ENCODE measurements around the gene LITAF. TPM values are rescaled to one million over a fixed set of nuclear protein-coding genes. Genes with fewer than 3 reads are reported as not detected.

The LITAF gene
- total RNA-seq, 1 donor from 2014 or later = 30.4 TPM

GRCh38 chr16:11529285-11529684 is 57.4 kb downstream of the LITAF start:
- no peak for DNase-seq (ENCODE audit: low read depth)
- H3K4me3 ChIP-seq (ENCODE audit: low read depth, low read length) = no peak overlapping the region
- no peak for TF ChIP-seq CTCF (conservative IDR thresholded peaks at IDR 0.05; ENCODE audit: low read depth, low read length)

GRCh38 chr16:11528053-11528452 is 58.7 kb downstream of the LITAF start:
- no peak for TF ChIP-seq CTCF (conservative IDR thresholded peaks at IDR 0.05; ENCODE audit: low read depth, low read length)
- H3K4me3 ChIP-seq (ENCODE audit: low read depth, low read length) = no peak overlapping the region
- no peak for DNase-seq (ENCODE audit: low read depth)

GRCh38 chr16:11526655-11527350 is 59.9 kb downstream of the LITAF start:
- TF ChIP-seq CTCF (conservative IDR thresholded peaks at IDR 0.05; ENCODE audit: low read depth, low read length) = no peak
- no peak overlapping the region for H3K4me3 ChIP-seq (ENCODE audit: low read depth, low read length)
- DNase-seq (ENCODE audit: low read depth) = no peak

- H3K4me3 ChIP-seq (ENCODE audit: low read depth, low read length) = no peak overlapping the region
- TF ChIP-seq CTCF (conservative IDR thresholded peaks at IDR 0.05; ENCODE audit: low read depth, low read length) = peak; percentile 33
- DNase-seq (ENCODE audit: low read depth) = no peak
These were observed 62.5 kb downstream of the LITAF start for GRCh38 chr16:11524098-11524760.

GRCh38 chr16:11521055-11521454 is 65.7 kb downstream of the LITAF start:
- H3K4me3 ChIP-seq (ENCODE audit: low read depth, low read length) = no peak overlapping the region
- no peak for DNase-seq (ENCODE audit: low read depth)
- TF ChIP-seq CTCF (conservative IDR thresholded peaks at IDR 0.05; ENCODE audit: low read depth, low read length) = no peak

- no peak for TF ChIP-seq CTCF (conservative IDR thresholded peaks at IDR 0.05; ENCODE audit: low read depth, low read length)
- no peak overlapping the region for H3K4me3 ChIP-seq (ENCODE audit: low read depth, low read length)
- DNase-seq (ENCODE audit: low read depth) = no peak
These were observed 66.3 kb downstream of the LITAF start for GRCh38 chr16:11520442-11520841.

GRCh38 chr16:11517961-11518360 is 68.8 kb downstream of the LITAF start:
- no peak for DNase-seq (ENCODE audit: low read depth)
- no peak for TF ChIP-seq CTCF (conservative IDR thresholded peaks at IDR 0.05; ENCODE audit: low read depth, low read length)
- no peak overlapping the region for H3K4me3 ChIP-seq (ENCODE audit: low read depth, low read length)
